T-helper 17 cell (primary cell): Measurements from ENCODE around the gene TTC27. TPM values are rescaled to one million over a fixed set of nuclear protein-coding genes. Genes with fewer than 3 reads are reported as not detected.

Source experiments
- ATAC-seq: fragments of 150-1000 bp; cut with Tn5 transposase; 2 replicates; pipeline ENCODE4 v1.10.0; 2021; ENCODE audit warnings: mild to moderate bottlenecking, moderate library complexity
- DNase-seq, 3 donors: peaks; one replicate each; pipeline versions ENCODE4 v3.0.0 to v3.0.0-alpha.2; 2020 to 2021
- H3K9me3 ChIP-seq: one replicate; pipeline ENCODE4 v1.7.0; 2013; ENCODE audit warnings: low read length, mild to moderate bottlenecking; ENCODE audit not compliant: control insufficient read depth, poor library complexity, severe bottlenecking
- H3K27ac Mint-ChIP-seq: one replicate; pipeline ENCODE4 v1.8.0; 2022; ENCODE audit warnings: mild to moderate bottlenecking, moderate library complexity, mixed read lengths
- H3K27me3 Mint-ChIP-seq: one replicate; pipeline ENCODE4 v1.8.0; 2022; ENCODE audit warnings: mixed read lengths
- H3K36me3 Mint-ChIP-seq: one replicate; pipeline ENCODE4 v1.8.0; 2022; ENCODE audit warnings: low read depth, mixed read lengths
- H3K4me1 Mint-ChIP-seq: one replicate; pipeline ENCODE4 v1.8.0; 2022; ENCODE audit warnings: mild to moderate bottlenecking, mixed read lengths
- H3K4me3 Mint-ChIP-seq: one replicate; pipeline ENCODE4 v1.8.0; 2022; ENCODE audit warnings: mild to moderate bottlenecking, moderate library complexity, mixed read lengths
- total RNA-seq, 4 donors: library from RNA in 2 of 4; stranded (reverse) in 2 of 4; gene quantifications; one replicate each; pipeline ENCODE4 v1.2.3 and lab custom pipeline; 2022 to 2026

TTC27 gene
- total RNA-seq, 2 donors from 2014 or later = 17.2 to 22.5 TPM

GRCh38 chr2:32812316-32812715 lies 184.5 kb downstream of the TTC27 start:
- Mint-ChIP-seq H3K4me1 (peaks cover 2% of the 10 kb centered on the region), H3K36me3 (peaks cover 19% of the 10 kb centered on the region), H3K4me3 (no peak overlapping the region), H3K27me3 (no peaks in the 10 kb centered on the region), H3K27ac (no peak overlapping the region)
- ATAC-seq (no peak), DNase-seq (no peak)
- no peaks in the 10 kb centered on the region for H3K9me3 ChIP-seq

GRCh38 chr2:32820088-32820487 lies 192.2 kb downstream of the TTC27 start:
- Mint-ChIP-seq H3K36me3 (peaks cover 4% of the 10 kb centered on the region), H3K4me1 (no peaks in the 10 kb centered on the region), H3K27ac (no peak overlapping the region), H3K27me3 (no peaks in the 10 kb centered on the region), H3K4me3 (no peak overlapping the region)
- ATAC-seq (no peak), DNase-seq (no peak)
- no peaks in the 10 kb centered on the region for H3K9me3 ChIP-seq

GRCh38 chr2:32820701-32821100 lies 192.9 kb downstream of the TTC27 start:
- no peak for DNase-seq
- Mint-ChIP-seq H3K27ac (no peak overlapping the region), H3K27me3 (no peaks in the 10 kb centered on the region), H3K4me3 (no peak overlapping the region), H3K36me3 (peaks cover 7% of the 10 kb centered on the region), H3K4me1 (no peaks in the 10 kb centered on the region)
- H3K9me3 ChIP-seq = no peaks in the 10 kb centered on the region
- no peak for ATAC-seq

- peaks cover 5% of the 10 kb centered on the region for H3K36me3 Mint-ChIP-seq
- H3K27ac Mint-ChIP-seq = no peak overlapping the region
- H3K4me3 Mint-ChIP-seq = no peak overlapping the region
- H3K27me3 Mint-ChIP-seq = no peaks in the 10 kb centered on the region
- no peak for DNase-seq
- no peaks in the 10 kb centered on the region for H3K4me1 Mint-ChIP-seq
- no peak for ATAC-seq
- H3K9me3 ChIP-seq = no peaks in the 10 kb centered on the region
Measured at GRCh38 chr2:32824070-32824809, 196.4 kb downstream of the TTC27 start.

GRCh38 chr2:32825291-32825712 lies 197.5 kb downstream of the TTC27 start:
- H3K27me3 Mint-ChIP-seq = no peaks in the 10 kb centered on the region
- ATAC-seq = no peak
- no peaks in the 10 kb centered on the region for H3K9me3 ChIP-seq
- no peak for DNase-seq
- H3K4me3 Mint-ChIP-seq = no peak overlapping the region
- no peak overlapping the region for H3K27ac Mint-ChIP-seq
- peaks cover 5% of the 10 kb centered on the region for H3K36me3 Mint-ChIP-seq
- no peaks in the 10 kb centered on the region for H3K4me1 Mint-ChIP-seq

GRCh38 chr2:32830196-32830595 lies 202.3 kb downstream of the TTC27 start:
- no peak for DNase-seq
- H3K27ac Mint-ChIP-seq = no peak overlapping the region
- no peaks in the 10 kb centered on the region for H3K9me3 ChIP-seq
- H3K27me3 Mint-ChIP-seq = no peaks in the 10 kb centered on the region
- H3K4me1 Mint-ChIP-seq = no peaks in the 10 kb centered on the region
- H3K4me3 Mint-ChIP-seq = no peak overlapping the region
- peaks cover 2% of the 10 kb centered on the region for H3K36me3 Mint-ChIP-seq
- ATAC-seq = no peak

- Mint-ChIP-seq H3K36me3 (no peaks in the 10 kb centered on the region), H3K4me3 (no peak overlapping the region), H3K27me3 (peaks cover 8% of the 10 kb centered on the region), H3K27ac (no peak overlapping the region), H3K4me1 (peaks cover 3% of the 10 kb centered on the region)
- no peak for ATAC-seq
- no peak for DNase-seq
- no peaks in the 10 kb centered on the region for H3K9me3 ChIP-seq
Measured at GRCh38 chr2:32832821-32833220, 205.0 kb downstream of the TTC27 start.

- no peak for ATAC-seq
- H3K27me3 Mint-ChIP-seq = peaks cover 13% of the 10 kb centered on the region
Measured at GRCh38 chr2:32833709-32834108, 205.9 kb downstream of the TTC27 start.

GRCh38 chr2:32835148-32835547 lies 207.3 kb downstream of the TTC27 start:
- peaks cover 3% of the 10 kb centered on the region for H3K4me1 Mint-ChIP-seq
- DNase-seq = no peak
- H3K9me3 ChIP-seq = no peaks in the 10 kb centered on the region
- peaks cover 17% of the 10 kb centered on the region for H3K27me3 Mint-ChIP-seq
- no peak overlapping the region for H3K4me3 Mint-ChIP-seq
- ATAC-seq = no peak
- no peaks in the 10 kb centered on the region for H3K36me3 Mint-ChIP-seq
- no peak overlapping the region for H3K27ac Mint-ChIP-seq

More at GRCh38 chr2:32833709-32834108, 205.9 kb downstream of the TTC27 start:
- no peak for DNase-seq
- H3K9me3 ChIP-seq = no peaks in the 10 kb centered on the region
- Mint-ChIP-seq H3K27ac (no peak overlapping the region), H3K36me3 (no peaks in the 10 kb centered on the region), H3K4me1 (peaks cover 3% of the 10 kb centered on the region), H3K4me3 (no peak overlapping the region)

- peaks cover 3% of the 10 kb centered on the region for H3K4me1 Mint-ChIP-seq
- H3K27ac Mint-ChIP-seq = no peak overlapping the region
- no peak for DNase-seq
- H3K36me3 Mint-ChIP-seq = no peaks in the 10 kb centered on the region
- H3K27me3 Mint-ChIP-seq = peaks cover 19% of the 10 kb centered on the region
- ATAC-seq = no peak
- no peaks in the 10 kb centered on the region for H3K9me3 ChIP-seq
- no peak overlapping the region for H3K4me3 Mint-ChIP-seq
Measured at GRCh38 chr2:32836933-32837332, 209.1 kb downstream of the TTC27 start.

- Mint-ChIP-seq H3K27ac (no peak overlapping the region), H3K4me3 (no peak overlapping the region), H3K36me3 (no peaks in the 10 kb centered on the region), H3K27me3 (peaks cover 19% of the 10 kb centered on the region), H3K4me1 (peaks cover 3% of the 10 kb centered on the region)
- DNase-seq = no peak
- no peak for ATAC-seq
- no peaks in the 10 kb centered on the region for H3K9me3 ChIP-seq
Measured at GRCh38 chr2:32838418-32838817, 210.6 kb downstream of the TTC27 start.

GRCh38 chr2:32838949-32839348 lies 211.1 kb downstream of the TTC27 start:
- Mint-ChIP-seq H3K36me3 (no peaks in the 10 kb centered on the region), H3K27me3 (peaks cover 19% of the 10 kb centered on the region), H3K27ac (no peak overlapping the region), H3K4me1 (peaks cover 3% of the 10 kb centered on the region), H3K4me3 (no peak overlapping the region)
- DNase-seq (no peak), ATAC-seq (no peak)
- H3K9me3 ChIP-seq = no peaks in the 10 kb centered on the region

GRCh38 chr2:32841931-32842898 lies 214.4 kb downstream of the TTC27 start:
- ATAC-seq = no peak
- Mint-ChIP-seq H3K4me3 (no peak overlapping the region), H3K4me1 (peaks cover 3% of the 10 kb centered on the region), H3K27me3 (peaks cover 18% of the 10 kb centered on the region), H3K36me3 (no peaks in the 10 kb centered on the region), H3K27ac (no peak overlapping the region)
- H3K9me3 ChIP-seq = no peaks in the 10 kb centered on the region
- DNase-seq = no peak
